DOHH2 (cell line): Measurements from ENCODE around the gene SPATA21.

Experiments
- H3F3A ChIP-seq: fragments of 200-600 bp; sonication (generic), shearing (Covaris generic); 2 replicates; pipeline ENCODE4 v1.6.0; 2016; ENCODE audit warnings: antibody characterized with exemption, mild to moderate bottlenecking; ENCODE audit not compliant: control insufficient read depth, insufficient read depth
- H3K27ac ChIP-seq: fragments of 200-600 bp; sonication (generic); 2 replicates; pipeline ENCODE4 v1.5.1; 2014; ENCODE audit warnings: low read depth, mild to moderate bottlenecking, low read length, moderate library complexity
- H3K27me3 ChIP-seq: fragments of 200-600 bp; sonication (generic); 2 replicates; pipeline ENCODE4 v1.6.1; 2014; ENCODE audit warnings: mild to moderate bottlenecking, low read length, mixed read lengths; ENCODE audit not compliant: control insufficient read depth
- H3K36me3 ChIP-seq: fragments of 200-600 bp; sonication (generic); 2 replicates; pipeline ENCODE4 v1.6.1; 2014; ENCODE audit warnings: mild to moderate bottlenecking, low read length, moderate library complexity, mixed read lengths; ENCODE audit not compliant: control insufficient read depth
- H3K4me1 ChIP-seq: fragments of 200-600 bp; sonication (generic); 2 replicates; pipeline ENCODE4 v1.6.1; 2014; ENCODE audit warnings: mild to moderate bottlenecking, low read length, mixed read lengths; ENCODE audit not compliant: control insufficient read depth
- H3K4me2 ChIP-seq: fragments of 200-600 bp; sonication (generic); 2 replicates; pipeline ENCODE4 v1.6.0; 2014; ENCODE audit warnings: mild to moderate bottlenecking, low read length, moderate library complexity
- H3K4me3 ChIP-seq: fragments of 200-600 bp; sonication (generic); 2 replicates; pipeline ENCODE4 v1.5.1; 2014; ENCODE audit warnings: mild to moderate bottlenecking, low read length, mixed read lengths
- H3K79me2 ChIP-seq: fragments of 200-600 bp; sonication (generic); 2 replicates; pipeline ENCODE4 v1.6.1; 2014; ENCODE audit warnings: mild to moderate bottlenecking, low read length, mixed read lengths; ENCODE audit not compliant: control insufficient read depth
- H3K9me2 ChIP-seq: fragments of 200-600 bp; sonication (generic); replicated peaks from 2 replicates; pipeline ENCODE4 v1.6.1; 2014; ENCODE audit warnings: mild to moderate bottlenecking, low read length, mixed read lengths; ENCODE audit not compliant: control insufficient read depth
- H3K9me3 ChIP-seq: fragments of 200-600 bp; sonication (generic); 2 replicates; pipeline ENCODE4 v1.6.1; 2014; ENCODE audit warnings: antibody characterized with exemption, low read length, mixed read lengths; ENCODE audit not compliant: control insufficient read depth, insufficient read depth
- H4K20me1 ChIP-seq: fragments of 200-600 bp; sonication (generic); 2 replicates; pipeline ENCODE4 v1.6.0; 2014; ENCODE audit warnings: low read depth, mild to moderate bottlenecking, antibody characterized with exemption, low read length, moderate library complexity; ENCODE audit not compliant: control insufficient read depth, insufficient read depth
- EZH2phosphoT487 ChIP-seq: fragments of 200-600 bp; sonication (generic); IDR thresholded peaks from 2 replicates; pipeline ENCODE4 v1.6.1; 2017; ENCODE audit warnings: borderline replicate concordance, mild to moderate bottlenecking, antibody characterized with exemption, low read length, moderate library complexity, mixed read lengths
- TF ChIP-seq, protein P1 (sequence below): fragments of 200-600 bp; sonication (generic); IDR thresholded peaks from one replicate; pipeline ENCODE4 v1.5.1; 2014; ENCODE audit warnings: antibody characterized with exemption, mild to moderate bottlenecking, low read depth, low read length; ENCODE audit not compliant: poor library complexity, severe bottlenecking

SPATA21 gene

DNA sequence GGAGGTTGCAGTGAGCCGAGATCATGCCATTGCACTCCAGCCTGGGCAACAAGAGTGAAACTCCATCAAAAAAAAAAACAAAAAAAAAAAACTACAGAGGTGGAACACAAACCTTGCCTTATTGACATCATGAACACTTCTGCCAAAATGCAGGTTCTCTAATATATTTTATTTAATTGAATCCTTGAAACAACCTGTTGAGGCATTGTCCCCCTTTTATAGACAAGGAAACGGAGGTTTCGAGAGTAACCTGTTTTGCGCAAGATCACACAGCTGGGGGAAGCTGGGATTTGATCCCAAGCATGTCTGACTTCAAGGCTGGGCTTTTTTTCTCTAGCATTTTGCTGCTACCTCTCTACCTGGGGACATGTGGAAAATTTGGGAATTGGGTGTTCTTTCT is 67.4 kb downstream of the SPATA21 start:
- no peak overlapping the region for H3K4me2 ChIP-seq
- no peaks in the 10 kb centered on the region for H3K9me3 ChIP-seq
- H4K20me1 ChIP-seq = peaks cover 18% of the 10 kb centered on the region
- H3K9me2 ChIP-seq = no peaks in the 10 kb centered on the region
- H3K4me3 ChIP-seq = no peak overlapping the region
- H3K36me3 ChIP-seq = peaks cover 38% of the 10 kb centered on the region
- H3K27ac ChIP-seq = no peak overlapping the region
- no peaks in the 10 kb centered on the region for H3K27me3 ChIP-seq
- peaks cover 23% of the 10 kb centered on the region for H3K4me1 ChIP-seq
- peaks cover 78% of the 10 kb centered on the region for H3K79me2 ChIP-seq
- TF ChIP-seq, protein P1, sequence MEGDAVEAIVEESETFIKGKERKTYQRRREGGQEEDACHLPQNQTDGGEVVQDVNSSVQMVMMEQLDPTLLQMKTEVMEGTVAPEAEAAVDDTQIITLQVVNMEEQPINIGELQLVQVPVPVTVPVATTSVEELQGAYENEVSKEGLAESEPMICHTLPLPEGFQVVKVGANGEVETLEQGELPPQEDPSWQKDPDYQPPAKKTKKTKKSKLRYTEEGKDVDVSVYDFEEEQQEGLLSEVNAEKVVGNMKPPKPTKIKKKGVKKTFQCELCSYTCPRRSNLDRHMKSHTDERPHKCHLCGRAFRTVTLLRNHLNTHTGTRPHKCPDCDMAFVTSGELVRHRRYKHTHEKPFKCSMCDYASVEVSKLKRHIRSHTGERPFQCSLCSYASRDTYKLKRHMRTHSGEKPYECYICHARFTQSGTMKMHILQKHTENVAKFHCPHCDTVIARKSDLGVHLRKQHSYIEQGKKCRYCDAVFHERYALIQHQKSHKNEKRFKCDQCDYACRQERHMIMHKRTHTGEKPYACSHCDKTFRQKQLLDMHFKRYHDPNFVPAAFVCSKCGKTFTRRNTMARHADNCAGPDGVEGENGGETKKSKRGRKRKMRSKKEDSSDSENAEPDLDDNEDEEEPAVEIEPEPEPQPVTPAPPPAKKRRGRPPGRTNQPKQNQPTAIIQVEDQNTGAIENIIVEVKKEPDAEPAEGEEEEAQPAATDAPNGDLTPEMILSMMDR = no peak
- TF ChIP-seq EZH2phosphoT487 = no peak
- no peaks in the 10 kb centered on the region; the same call in 1 of the 2 replicates for H3F3A ChIP-seq

DNA sequence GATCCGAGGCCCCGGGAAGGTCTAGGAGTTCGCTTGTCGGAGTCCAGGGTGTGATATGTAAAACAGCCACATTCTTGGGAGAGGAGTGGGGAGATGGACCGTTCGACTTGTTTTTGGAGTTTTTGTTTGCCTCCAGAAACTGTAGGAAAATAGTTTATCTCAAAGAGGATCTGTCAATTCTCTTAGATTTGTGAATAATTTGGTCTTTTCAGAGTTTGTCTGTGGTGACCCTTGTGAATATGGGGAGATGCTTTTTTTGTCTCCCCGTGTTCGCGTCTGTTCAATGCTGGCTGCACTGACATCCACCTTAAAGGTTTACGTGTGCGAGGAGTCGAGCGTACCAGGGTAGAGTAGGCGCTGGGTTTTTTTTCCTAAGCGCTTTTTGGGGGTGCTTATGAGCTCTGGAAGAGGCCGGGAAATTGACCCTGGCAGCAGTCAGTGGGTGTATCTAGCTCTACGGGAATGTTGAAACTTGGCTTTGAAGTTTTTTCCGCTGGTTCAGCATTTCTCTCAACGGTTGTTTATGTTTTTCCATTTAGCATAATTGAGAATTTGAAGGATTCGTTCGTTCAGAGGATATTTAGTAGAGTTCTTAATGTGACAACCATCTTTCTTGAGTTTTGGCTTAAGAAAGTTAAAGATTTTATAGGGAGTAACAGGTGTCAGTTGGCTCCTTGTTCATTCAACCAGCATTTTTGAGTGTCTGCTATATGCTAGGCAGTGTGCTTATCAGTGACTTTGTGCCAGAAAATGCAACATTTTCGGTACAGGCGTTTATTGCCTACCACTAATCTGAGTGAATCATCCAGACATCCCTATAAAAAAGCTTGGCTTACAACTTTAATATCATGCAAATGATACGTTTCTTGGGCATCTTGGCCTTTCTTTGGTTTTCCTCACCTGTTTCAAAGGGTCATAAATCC is 69.0 kb downstream of the SPATA21 start:
- Histone ChIP-seq H3K9me2 (no peaks in the 10 kb centered on the region), H3K9me3 (no peaks in the 10 kb centered on the region), H3K36me3 (peaks cover 32% of the 10 kb centered on the region), H3K4me2 (peak overlapping the region; percentile 76), H4K20me1 (peaks cover 18% of the 10 kb centered on the region), H3K27me3 (no peaks in the 10 kb centered on the region), H3K4me3 (peak overlapping the region; percentile 95), H3F3A (no peaks in the 10 kb centered on the region; the same call in 1 of the 2 replicates), H3K79me2 (peaks cover 62% of the 10 kb centered on the region), H3K27ac (peak overlapping the region; percentile 69), H3K4me1 (peaks cover 36% of the 10 kb centered on the region)
- no peak for TF ChIP-seq EZH2phosphoT487
- TF ChIP-seq, protein P1 = no peak

DNA sequence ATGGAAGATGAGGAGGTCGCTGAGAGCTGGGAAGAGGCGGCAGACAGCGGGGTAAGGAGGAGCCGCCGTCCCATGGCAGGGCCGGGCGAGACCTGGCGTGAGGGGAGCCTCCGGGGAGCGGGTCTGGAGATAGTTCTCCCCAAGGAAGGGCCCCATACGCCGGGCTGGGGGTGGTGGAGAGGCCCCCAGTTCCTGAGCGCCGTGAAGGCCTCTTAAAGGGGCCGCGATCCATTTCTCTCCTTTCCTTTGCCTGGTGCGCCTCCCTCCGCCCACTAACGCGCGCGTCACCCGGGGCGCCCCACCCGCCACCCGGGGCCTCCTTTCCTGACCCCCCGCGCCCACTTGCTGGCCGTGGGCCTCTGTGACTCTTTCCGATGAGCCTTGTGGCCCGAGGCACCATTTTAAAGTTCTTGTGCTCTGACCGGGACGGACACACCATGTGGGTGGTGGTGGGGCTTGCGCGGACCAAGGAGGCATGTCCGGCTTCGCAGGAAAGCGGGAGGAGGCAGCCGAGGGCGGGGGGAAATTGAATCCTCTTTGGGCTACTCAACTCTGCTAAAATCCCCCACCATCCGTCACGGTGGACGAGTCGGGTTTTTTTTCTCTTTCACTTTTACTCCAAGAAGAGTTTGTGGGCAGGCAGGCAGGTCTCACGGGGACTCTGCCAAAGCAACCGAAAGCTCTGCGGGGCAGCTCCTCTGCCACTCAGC is 69.8 kb downstream of the SPATA21 start:
- no peaks in the 10 kb centered on the region for H3K9me2 ChIP-seq
- H3K36me3 ChIP-seq = peaks cover 26% of the 10 kb centered on the region
- no peaks in the 10 kb centered on the region for H3K9me3 ChIP-seq
- peaks cover 36% of the 10 kb centered on the region for H3K4me1 ChIP-seq
- H3K27ac ChIP-seq = peak overlapping the region; percentile 69
- peak overlapping the region; percentile 76 for H3K4me2 ChIP-seq
- TF ChIP-seq, protein P1 = peak; percentile 29
- TF ChIP-seq EZH2phosphoT487 = no peak
- H4K20me1 ChIP-seq = peaks cover 13% of the 10 kb centered on the region
- no peaks in the 10 kb centered on the region for H3F3A ChIP-seq
- no peaks in the 10 kb centered on the region for H3K27me3 ChIP-seq
- peaks cover 53% of the 10 kb centered on the region for H3K79me2 ChIP-seq
- H3K4me3 ChIP-seq = peak overlapping the region; percentile 95
